ENCODE results near the gene RNF220.
"Not testable (repeated sequence)": the region's sequence is repeated elsewhere in the genome, so short reads cannot be mapped to it uniquely, and the experiment has no call there.

The RNF220 gene

GRCh38 chr1:44547361-44547760, 142.3 kb downstream of the RNF220 start:
- Histone ChIP-seq H3K9ac (ENCODE audit: low read length) (no peak overlapping the region), H3K27ac (ENCODE audit: low read depth, low read length) (no peak overlapping the region), H3K27me3 (ENCODE audit: control insufficient read depth in 1 of 2, insufficient read depth in 2 of 2, low read length in 2 of 2) (peaks cover 0 to 10% of the 10 kb centered on the region in 2 donors), H3K9me3 (ENCODE audit: low read length) (no peaks in the 10 kb centered on the region), H3K36me3 (ENCODE audit: insufficient read depth, low read length) (no peaks in the 10 kb centered on the region), H3K4me1 (ENCODE audit: insufficient read depth, low read length) (no peaks in the 10 kb centered on the region), H3K4me3 (ENCODE audit: low read depth in 1 of 2, low read length in 2 of 2) (no peak overlapping the region)

DNA sequence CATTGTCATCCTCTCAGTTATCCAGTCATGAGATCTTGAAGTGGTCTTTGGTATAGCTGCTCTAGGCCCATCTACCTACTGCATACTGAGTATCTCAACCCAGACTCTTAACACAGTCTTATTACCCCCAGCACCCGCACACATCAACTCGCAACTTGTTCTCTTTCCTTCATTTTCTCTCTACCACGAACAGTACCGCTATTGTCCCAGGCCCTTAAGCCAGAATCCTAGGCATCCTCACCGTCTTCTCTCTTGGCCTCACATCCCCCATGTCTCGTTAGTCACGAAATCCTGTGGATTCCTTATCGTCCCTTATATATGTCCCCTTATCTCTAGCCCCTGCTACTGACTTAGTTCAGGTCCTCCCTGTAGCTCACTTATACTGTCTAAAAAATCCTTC, 142.8 kb downstream of the RNF220 start:
- H3K27me3 ChIP-seq (ENCODE audit: control insufficient read depth in 1 of 2, insufficient read depth in 2 of 2, low read length in 2 of 2): peaks cover 0 to 7% of the 10 kb centered on the region in 2 donors
- H3K36me3 ChIP-seq (ENCODE audit: insufficient read depth, low read length): no peaks in the 10 kb centered on the region
- no peaks in the 10 kb centered on the region for H3K9me3 ChIP-seq (ENCODE audit: low read length)
- H3K4me3 ChIP-seq (ENCODE audit: low read depth in 1 of 2, low read length in 2 of 2): no peak overlapping the region
- H3K4me1 ChIP-seq (ENCODE audit: insufficient read depth, low read length): no peaks in the 10 kb centered on the region
- H3K27ac ChIP-seq (ENCODE audit: low read depth, low read length): no peak overlapping the region
- H3K9ac ChIP-seq (ENCODE audit: low read length): no peak overlapping the region

GRCh38 chr1:44549510-44549909, 144.5 kb downstream of the RNF220 start:
- no peaks in the 10 kb centered on the region for H3K4me1 ChIP-seq (ENCODE audit: insufficient read depth, low read length)
- no peaks in the 10 kb centered on the region for H3K36me3 ChIP-seq (ENCODE audit: insufficient read depth, low read length)
- no peaks in the 10 kb centered on the region for H3K27me3 ChIP-seq (ENCODE audit: control insufficient read depth in 1 of 2, insufficient read depth in 2 of 2, low read length in 2 of 2)
- no peak overlapping the region for H3K9ac ChIP-seq (ENCODE audit: low read length)
- H3K27ac ChIP-seq (ENCODE audit: low read depth, low read length): no peak overlapping the region
- H3K4me3 ChIP-seq (ENCODE audit: low read depth in 1 of 2, low read length in 2 of 2): no peak overlapping the region
- no peaks in the 10 kb centered on the region for H3K9me3 ChIP-seq (ENCODE audit: low read length)

- no peak overlapping the region for H3K9ac ChIP-seq (ENCODE audit: low read length)
- H3K27me3 ChIP-seq (ENCODE audit: control insufficient read depth in 1 of 2, insufficient read depth in 2 of 2, low read length in 2 of 2): no peaks in the 10 kb centered on the region
- H3K36me3 ChIP-seq (ENCODE audit: insufficient read depth, low read length): no peaks in the 10 kb centered on the region
Observed at GRCh38 chr1:44553127-44553758, 148.2 kb downstream of the RNF220 start.

GRCh38 chr1:44553771-44554170, 148.7 kb downstream of the RNF220 start:
- Histone ChIP-seq H3K27me3 (ENCODE audit: control insufficient read depth in 1 of 2, insufficient read depth in 2 of 2, low read length in 2 of 2) (no peaks in the 10 kb centered on the region), H3K27ac (ENCODE audit: low read depth, low read length) (no peak overlapping the region), H3K36me3 (ENCODE audit: insufficient read depth, low read length) (no peaks in the 10 kb centered on the region), H3K4me3 (ENCODE audit: low read depth in 1 of 2, low read length in 2 of 2) (no peak overlapping the region), H3K9me3 (ENCODE audit: low read length) (no peaks in the 10 kb centered on the region), H3K9ac (ENCODE audit: low read length) (no peak overlapping the region), H3K4me1 (ENCODE audit: insufficient read depth, low read length) (no peaks in the 10 kb centered on the region)

More at GRCh38 chr1:44553127-44553758, 148.2 kb downstream of the RNF220 start:
- H3K4me1 ChIP-seq (ENCODE audit: insufficient read depth, low read length): no peaks in the 10 kb centered on the region
- no peak overlapping the region for H3K4me3 ChIP-seq (ENCODE audit: low read depth in 1 of 2, low read length in 2 of 2)
- H3K27ac ChIP-seq (ENCODE audit: low read depth, low read length): no peak overlapping the region
- no peaks in the 10 kb centered on the region for H3K9me3 ChIP-seq (ENCODE audit: low read length)

DNA sequence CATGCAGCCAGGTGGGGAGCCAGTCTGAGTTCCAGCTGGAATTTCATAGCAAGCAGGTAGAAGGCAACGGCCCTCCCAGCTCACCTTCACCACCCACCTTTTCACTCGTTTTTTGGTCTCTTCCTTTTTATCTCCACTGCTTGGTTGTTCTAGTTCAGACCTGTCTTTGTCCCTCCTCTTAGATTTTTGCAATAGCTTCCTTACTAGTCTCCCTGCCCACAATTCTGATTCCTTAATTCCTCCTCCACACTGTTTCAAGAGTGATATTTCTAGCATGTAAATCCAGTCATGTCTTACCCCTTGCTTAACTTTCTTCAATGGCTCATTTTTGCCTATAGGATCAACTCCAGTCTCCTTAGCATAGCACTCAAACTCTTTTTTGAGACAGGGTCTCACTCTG, 149.7 kb downstream of the RNF220 start:
- Histone ChIP-seq H3K36me3 (ENCODE audit: insufficient read depth, low read length) (no peaks in the 10 kb centered on the region), H3K27ac (ENCODE audit: low read depth, low read length) (no peak overlapping the region), H3K4me1 (ENCODE audit: insufficient read depth, low read length) (no peaks in the 10 kb centered on the region), H3K27me3 (ENCODE audit: control insufficient read depth in 1 of 2, insufficient read depth in 2 of 2, low read length in 2 of 2) (peaks cover 0 to 4% of the 10 kb centered on the region in 2 donors), H3K4me3 (ENCODE audit: low read depth in 1 of 2, low read length in 2 of 2) (no peak overlapping the region), H3K9ac (ENCODE audit: low read length) (no peak overlapping the region), H3K9me3 (ENCODE audit: low read length) (no peaks in the 10 kb centered on the region)

DNA sequence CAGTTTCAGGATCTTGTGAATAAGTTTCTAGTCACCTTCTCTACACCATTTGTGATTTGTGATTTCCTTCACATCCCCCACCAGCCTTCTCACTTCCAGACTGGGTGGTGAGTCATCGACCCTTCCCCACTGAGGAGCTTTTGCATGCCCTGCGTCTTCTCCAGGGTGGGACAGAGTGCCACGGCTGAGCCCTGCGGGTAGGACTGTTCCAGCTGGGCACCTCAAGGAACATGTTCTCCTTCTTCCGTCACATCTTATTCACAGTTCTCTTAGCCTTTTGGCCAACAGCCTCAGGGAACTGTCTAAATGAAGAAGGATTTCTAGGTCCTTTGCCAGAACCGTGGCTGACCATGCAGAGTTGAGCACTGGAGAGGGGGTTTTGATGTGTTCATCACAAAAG, 152.7 kb downstream of the RNF220 start:
- Histone ChIP-seq H3K4me3 (ENCODE audit: low read depth in 1 of 2, low read length in 2 of 2) (no peak overlapping the region), H3K9me3 (ENCODE audit: low read length) (no peaks in the 10 kb centered on the region), H3K27ac (ENCODE audit: low read depth, low read length) (no peak overlapping the region), H3K27me3 (ENCODE audit: control insufficient read depth in 1 of 2, insufficient read depth in 2 of 2, low read length in 2 of 2) (peaks cover 0 to 8% of the 10 kb centered on the region in 2 donors), H3K36me3 (ENCODE audit: insufficient read depth, low read length) (no peaks in the 10 kb centered on the region), H3K4me1 (ENCODE audit: insufficient read depth, low read length) (no peaks in the 10 kb centered on the region), H3K9ac (ENCODE audit: low read length) (no peak overlapping the region)

GRCh38 chr1:44558883-44559282, 153.8 kb downstream of the RNF220 start:
- no peaks in the 10 kb centered on the region for H3K36me3 ChIP-seq (ENCODE audit: insufficient read depth, low read length)
- no peak overlapping the region for H3K9ac ChIP-seq (ENCODE audit: low read length)
- H3K4me3 ChIP-seq (ENCODE audit: low read depth in 1 of 2, low read length in 2 of 2): no peak overlapping the region
- no peak overlapping the region for H3K27ac ChIP-seq (ENCODE audit: low read depth, low read length)
- no peaks in the 10 kb centered on the region for H3K9me3 ChIP-seq (ENCODE audit: low read length)
- no peaks in the 10 kb centered on the region for H3K4me1 ChIP-seq (ENCODE audit: insufficient read depth, low read length)
- peaks cover 0 to 8% of the 10 kb centered on the region in 2 donors for H3K27me3 ChIP-seq (ENCODE audit: control insufficient read depth in 1 of 2, insufficient read depth in 2 of 2, low read length in 2 of 2)

DNA sequence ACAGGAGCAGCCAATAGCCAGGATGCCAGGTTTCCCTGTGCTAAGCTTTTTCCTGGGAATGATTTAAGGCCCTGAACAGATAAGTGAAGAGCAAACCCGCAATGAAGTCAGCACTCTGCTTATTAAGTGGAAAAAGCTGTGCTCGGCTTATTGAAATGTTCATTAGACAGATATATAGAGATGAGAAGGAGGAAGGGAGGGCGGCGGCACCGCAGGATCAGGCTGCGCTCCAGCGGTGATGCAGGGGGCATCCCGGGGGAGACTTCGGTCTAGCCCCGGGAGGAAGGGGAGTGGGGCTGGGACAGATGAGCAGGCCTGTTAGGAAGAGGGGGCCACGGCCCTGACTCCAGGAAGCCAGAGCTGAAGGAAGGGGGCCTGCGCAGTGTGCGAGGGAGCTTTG, 154.3 kb downstream of the RNF220 start:
- H3K9ac ChIP-seq (ENCODE audit: low read length): no peak overlapping the region
- no peak overlapping the region for H3K4me3 ChIP-seq (ENCODE audit: low read depth in 1 of 2, low read length in 2 of 2)
- no peak overlapping the region for H3K27ac ChIP-seq (ENCODE audit: low read depth, low read length)
- no peaks in the 10 kb centered on the region for H3K36me3 ChIP-seq (ENCODE audit: insufficient read depth, low read length)
- no peaks in the 10 kb centered on the region for H3K9me3 ChIP-seq (ENCODE audit: low read length)
- no peaks in the 10 kb centered on the region for H3K4me1 ChIP-seq (ENCODE audit: insufficient read depth, low read length)
- H3K27me3 ChIP-seq (ENCODE audit: control insufficient read depth in 1 of 2, insufficient read depth in 2 of 2, low read length in 2 of 2): peaks cover 0 to 8% of the 10 kb centered on the region in 2 donors

- no peak overlapping the region for H3K4me3 ChIP-seq (ENCODE audit: low read depth in 1 of 2, low read length in 2 of 2)
- no peak overlapping the region for H3K27ac ChIP-seq (ENCODE audit: low read depth, low read length)
- no peaks in the 10 kb centered on the region for H3K9me3 ChIP-seq (ENCODE audit: low read length)
- H3K27me3 ChIP-seq (ENCODE audit: control insufficient read depth in 1 of 2, insufficient read depth in 2 of 2, low read length in 2 of 2): peaks cover 0 to 8% of the 10 kb centered on the region in 2 donors
- H3K36me3 ChIP-seq (ENCODE audit: insufficient read depth, low read length): no peaks in the 10 kb centered on the region
- no peaks in the 10 kb centered on the region for H3K4me1 ChIP-seq (ENCODE audit: insufficient read depth, low read length)
- no peak overlapping the region for H3K9ac ChIP-seq (ENCODE audit: low read length)
Observed at GRCh38 chr1:44559913-44560312, 154.9 kb downstream of the RNF220 start.

DNA sequence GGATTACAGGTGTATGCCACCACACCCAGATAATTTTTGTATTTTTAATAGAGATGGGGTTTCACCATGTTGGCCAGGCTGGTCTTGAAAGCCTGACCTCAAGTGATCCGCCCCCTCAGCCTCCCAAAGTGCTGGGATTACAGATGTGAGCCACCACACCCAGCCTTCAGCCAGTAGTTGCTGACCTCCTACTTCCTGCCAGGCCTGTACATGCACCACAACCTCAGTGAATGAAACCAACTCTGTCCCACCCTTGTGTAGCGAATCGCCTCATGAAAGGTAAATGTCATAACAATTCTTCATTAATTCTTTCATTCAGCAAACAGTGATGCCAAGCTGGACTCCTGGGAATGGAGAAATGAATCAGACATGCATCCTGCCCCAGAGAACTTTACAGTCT, 155.6 kb downstream of the RNF220 start:
- not testable (repeated sequence) for H3K4me3 ChIP-seq (ENCODE audit: low read depth in 1 of 2, low read length in 2 of 2); H3K4me1 ChIP-seq (ENCODE audit: insufficient read depth, low read length); H3K27ac ChIP-seq (ENCODE audit: low read depth, low read length); H3K36me3 ChIP-seq (ENCODE audit: insufficient read depth, low read length); H3K27me3 ChIP-seq (ENCODE audit: control insufficient read depth in 1 of 2, insufficient read depth in 2 of 2, low read length in 2 of 2); H3K9ac ChIP-seq (ENCODE audit: low read length); H3K9me3 ChIP-seq (ENCODE audit: low read length)

GRCh38 chr1:44565259-44565750, 160.2 kb downstream of the RNF220 start:
- Histone ChIP-seq H3K36me3 (ENCODE audit: insufficient read depth, low read length) (no peaks in the 10 kb centered on the region), H3K4me3 (ENCODE audit: low read depth in 1 of 2, low read length in 2 of 2) (no peak overlapping the region), H3K9ac (ENCODE audit: low read length) (no peak overlapping the region), H3K27ac (ENCODE audit: low read depth, low read length) (no peak overlapping the region), H3K9me3 (ENCODE audit: low read length) (no peaks in the 10 kb centered on the region), H3K27me3 (ENCODE audit: control insufficient read depth in 1 of 2, insufficient read depth in 2 of 2, low read length in 2 of 2) (no peaks in the 10 kb centered on the region), H3K4me1 (ENCODE audit: insufficient read depth, low read length) (no peaks in the 10 kb centered on the region)

Data from muscle layer of colon (tissue), 2 donors.